GM19468 (cell line): ENCODE results near the gene STX8.

ENCODE experiments used
- ATAC-seq: cut with Tn5 transposase; IDR thresholded peaks from one replicate; pipeline ENCODE4 v1.9.1; 2021; ENCODE audit warnings: mild to moderate bottlenecking, moderate library complexity, moderate number of reproducible peaks; ENCODE audit not compliant: unreplicated experiment; ENCODE audit errors: extremely low read depth

The STX8 gene

DNA sequence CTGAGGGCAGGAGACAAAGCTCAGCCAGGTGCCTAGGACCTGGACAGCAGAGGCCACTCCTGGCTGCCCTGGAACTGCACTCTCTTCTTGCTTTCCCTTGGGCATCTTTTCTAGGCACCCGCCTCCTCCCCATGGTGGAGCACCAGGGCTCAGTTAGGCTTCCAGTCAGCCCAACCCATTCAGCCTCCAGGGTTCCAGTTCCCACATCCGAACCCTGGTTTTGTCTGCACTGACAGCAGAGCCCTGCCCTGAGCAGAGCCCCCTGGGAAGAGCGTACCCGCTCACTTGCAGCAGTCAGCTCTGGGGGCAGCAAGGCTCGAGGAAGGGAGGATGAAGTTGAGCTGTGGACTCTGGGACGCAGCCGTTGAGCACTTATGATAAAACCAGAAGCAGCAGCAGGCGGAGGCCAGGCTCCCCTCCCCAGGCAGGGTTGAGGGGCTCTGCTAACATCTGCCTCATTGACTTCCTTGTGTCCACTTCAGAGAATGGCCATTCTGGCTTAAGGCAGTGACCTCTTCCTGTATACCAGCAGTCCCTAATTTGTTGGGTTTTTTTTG is 341.2 kb downstream of the STX8 start:
- ATAC-seq = no peak

DNA sequence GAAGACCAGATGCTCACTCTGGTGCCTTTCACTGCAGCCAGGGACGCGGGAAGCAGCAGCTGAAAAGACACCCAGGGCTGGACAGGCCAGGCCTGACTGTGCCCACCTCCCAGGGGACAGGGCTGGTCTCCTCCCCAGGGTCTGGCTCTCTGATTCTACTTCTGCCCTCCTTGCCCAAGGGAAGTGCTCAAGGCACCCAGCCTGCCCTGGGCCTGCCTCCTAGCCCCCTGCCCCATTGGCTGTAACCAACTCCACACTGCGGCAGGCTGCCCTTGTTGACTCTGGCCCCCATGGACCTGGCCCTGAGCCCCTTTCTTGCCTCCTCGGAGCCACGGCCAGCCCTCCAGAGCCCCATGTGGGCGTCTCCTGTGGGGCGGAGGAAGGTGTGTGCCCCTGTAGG is 341.9 kb downstream of the STX8 start:
- ATAC-seq = no peak

- ATAC-seq = no peak
These were observed 342.4 kb downstream of the STX8 start for GRCh38 chr17:9233271-9233599.

DNA sequence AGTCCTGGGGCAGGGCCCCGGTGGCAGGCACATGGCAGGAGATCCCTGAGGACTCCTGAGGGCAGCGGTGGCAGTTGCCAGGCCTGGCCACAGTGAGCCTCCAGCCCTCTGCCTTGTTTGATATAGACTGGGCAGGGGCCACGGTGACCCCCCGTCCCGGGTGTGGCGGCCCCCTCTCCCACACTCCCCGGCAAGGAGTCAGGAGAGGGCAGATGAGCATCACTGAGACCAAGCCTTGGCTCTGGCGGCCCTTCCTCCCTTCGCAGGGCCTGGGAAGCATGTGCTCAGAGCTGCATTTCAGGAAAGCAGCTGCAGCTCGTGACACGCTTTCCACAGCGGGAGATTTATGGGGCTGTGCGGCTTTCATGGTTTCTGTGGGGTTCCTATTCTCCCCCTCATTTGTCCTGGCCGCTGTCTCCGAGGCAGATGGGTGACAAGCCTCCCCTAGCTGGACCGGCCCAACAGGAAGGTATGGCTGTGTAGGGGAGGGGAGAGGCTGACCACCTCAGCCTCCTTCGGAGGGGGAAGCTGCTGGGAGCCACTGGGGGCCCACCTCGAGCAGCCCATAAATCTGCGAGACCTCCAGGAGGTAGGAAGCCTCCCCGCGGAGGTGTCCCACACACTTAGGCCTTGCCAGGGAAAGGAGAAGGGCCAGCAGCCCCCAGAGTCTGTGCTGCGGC is 342.9 kb downstream of the STX8 start:
- ATAC-seq = no peak

DNA sequence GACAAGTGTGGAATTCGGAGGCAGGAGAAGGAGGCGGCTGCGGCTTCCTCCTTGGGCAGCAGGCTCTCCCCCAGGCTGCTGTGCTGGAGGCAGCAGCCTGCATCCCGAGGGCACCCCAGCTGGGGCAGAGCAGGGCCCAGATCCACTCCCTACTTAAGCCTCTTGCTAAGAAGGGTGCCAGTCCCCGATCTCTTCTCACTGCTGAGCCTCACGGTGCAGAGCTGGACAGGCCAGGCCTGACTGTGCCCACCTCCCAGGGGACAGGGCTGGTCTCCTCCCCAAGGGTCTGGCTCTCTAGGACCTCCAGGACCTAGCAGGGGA is 343.5 kb downstream of the STX8 start:
- no peak for ATAC-seq

DNA sequence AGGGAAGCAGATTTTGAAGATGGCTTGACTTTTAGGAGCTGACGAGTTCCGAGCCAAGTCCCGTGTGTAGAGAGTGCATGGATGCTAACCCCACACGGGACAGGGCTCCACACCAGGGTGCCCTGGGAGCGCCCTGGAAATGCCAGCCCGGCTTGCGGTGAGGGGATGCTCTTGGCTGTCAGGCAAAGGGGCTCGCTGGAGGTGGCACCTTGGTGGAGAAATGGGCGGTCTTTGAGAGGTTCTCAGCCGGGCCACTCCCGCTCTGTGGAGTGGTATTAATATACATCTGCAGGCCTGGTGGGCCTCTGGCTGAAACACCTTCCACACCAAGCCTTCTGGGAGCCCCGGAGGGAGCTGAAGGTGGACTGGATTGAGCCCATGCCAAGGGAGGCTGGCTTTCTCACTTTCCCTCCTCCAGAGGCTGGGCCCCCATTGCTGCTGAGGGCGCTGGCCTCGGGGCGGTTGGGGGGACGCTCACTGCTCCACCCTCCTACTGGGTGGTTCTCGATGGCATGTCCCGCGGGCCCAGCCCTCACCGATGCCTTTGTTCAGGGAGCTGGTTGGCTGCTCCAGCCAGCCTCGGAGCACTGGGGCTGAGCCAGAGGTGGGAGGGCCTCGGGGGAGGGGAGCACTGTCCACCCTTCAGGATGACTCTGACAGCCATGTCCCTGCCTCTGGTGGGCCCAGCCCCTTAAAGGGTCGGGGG is 344.0 kb downstream of the STX8 start:
- ATAC-seq = no peak

DNA sequence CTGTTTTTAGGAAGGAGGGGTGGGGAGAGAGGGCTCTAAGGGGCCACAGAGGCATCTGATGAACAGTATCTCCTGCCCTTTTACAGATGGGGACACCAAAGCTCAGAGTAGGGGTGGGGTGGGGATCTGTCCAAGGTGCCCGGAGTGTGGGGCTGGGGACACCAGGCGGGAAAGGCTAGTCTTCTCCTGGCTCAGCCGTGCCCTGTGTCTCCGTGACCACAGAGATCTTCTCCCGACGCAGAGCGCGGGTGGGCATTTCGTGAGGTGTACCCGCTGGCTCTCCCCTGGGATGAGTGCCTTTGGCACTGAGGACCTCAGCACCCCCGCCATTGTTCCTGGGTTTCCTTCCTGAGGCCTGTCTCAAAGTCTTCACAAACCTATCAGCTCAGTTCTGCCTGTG is 344.8 kb downstream of the STX8 start:
- no peak for ATAC-seq

GRCh38 chr17:9230346-9230745 is 345.3 kb downstream of the STX8 start:
- ATAC-seq = no peak

DNA sequence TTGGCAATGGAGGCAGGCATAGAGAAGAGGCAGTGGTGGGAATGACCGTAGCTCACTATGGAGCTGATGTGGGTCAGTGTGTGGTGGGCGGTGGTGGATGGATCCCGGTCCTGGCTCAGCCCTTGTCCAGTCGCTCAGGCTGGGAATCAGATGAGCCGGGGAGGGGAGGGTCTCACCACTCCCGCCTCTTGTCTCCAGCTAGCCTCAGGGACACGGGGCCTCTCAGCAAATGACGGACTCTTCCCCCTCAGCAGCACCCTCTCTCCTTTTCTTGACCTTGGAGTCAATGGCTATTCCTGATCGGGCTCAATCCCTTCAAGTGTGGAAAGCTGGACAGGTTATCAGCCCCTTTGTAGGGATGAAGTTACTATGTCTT is 345.8 kb downstream of the STX8 start:
- no peak for ATAC-seq

GRCh38 chr17:9229160-9229825 is 346.3 kb downstream of the STX8 start:
- no peak for ATAC-seq

- ATAC-seq = no peak
These were observed 347.0 kb downstream of the STX8 start for GRCh38 chr17:9228408-9229159.

- no peak for ATAC-seq
These were observed 347.7 kb downstream of the STX8 start for GRCh38 chr17:9227819-9228407.

GRCh38 chr17:9226794-9227135 is 348.9 kb downstream of the STX8 start:
- no peak for ATAC-seq

GRCh38 chr17:9226130-9226793 is 349.4 kb downstream of the STX8 start:
- no peak for ATAC-seq

DNA sequence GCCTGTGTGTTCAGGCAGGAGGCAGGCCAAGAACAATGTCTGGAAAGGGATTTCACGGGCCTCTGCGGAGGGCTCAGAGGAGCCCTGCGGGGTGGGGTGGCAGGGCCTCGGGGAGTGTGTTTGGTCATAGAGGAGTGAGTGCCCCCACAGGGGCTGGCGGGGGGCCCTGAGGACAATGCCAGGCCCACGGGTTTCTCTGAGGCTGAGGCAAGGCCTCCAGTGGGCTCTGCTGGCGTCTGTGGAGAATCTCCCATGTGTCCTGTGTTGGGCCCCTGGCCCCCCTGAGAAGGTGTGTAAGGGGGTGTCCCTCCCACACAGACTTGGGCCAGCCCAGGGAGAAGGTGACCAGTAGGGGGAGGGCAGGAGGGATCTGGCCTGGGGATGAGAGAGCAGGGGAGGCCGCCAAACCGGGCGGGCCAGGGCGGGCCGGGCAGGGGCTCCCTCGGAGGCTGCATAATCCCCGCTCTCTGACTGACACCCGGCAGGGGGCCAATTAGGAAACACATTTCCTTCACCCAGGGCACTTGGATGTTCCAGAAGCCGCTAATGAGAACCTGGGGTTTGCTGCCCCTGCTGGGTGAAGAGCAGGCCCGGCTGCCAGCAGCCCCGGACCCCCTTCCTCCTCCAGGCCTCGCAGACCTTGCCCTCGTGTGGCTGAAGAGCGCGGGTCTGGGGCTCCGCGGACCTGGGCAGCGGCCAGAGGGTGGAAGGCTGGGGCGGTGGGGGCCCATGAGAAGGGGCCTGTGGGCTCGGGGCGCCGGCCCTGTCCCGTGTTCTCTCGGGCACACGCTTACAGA is 350.1 kb downstream of the STX8 start:
- ATAC-seq = no peak

- no peak for ATAC-seq
These were observed 351.1 kb downstream of the STX8 start for GRCh38 chr17:9224485-9224884.

- ATAC-seq = no peak
These were observed 352.1 kb downstream of the STX8 start for GRCh38 chr17:9223531-9223930.

DNA sequence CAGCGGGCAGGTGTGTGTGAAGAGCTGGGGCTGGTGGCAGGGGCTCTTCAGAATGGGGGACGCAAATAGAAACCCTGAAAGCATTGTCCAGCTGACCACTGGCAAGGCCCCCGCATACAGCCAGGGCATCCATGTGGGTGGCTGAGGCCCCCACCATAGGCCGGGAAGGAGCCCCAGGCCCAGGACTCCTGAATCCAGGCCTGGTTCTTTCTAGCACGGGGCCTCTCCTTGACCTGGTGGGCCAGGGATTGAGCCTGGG is 353.8 kb downstream of the STX8 start:
- no peak for ATAC-seq

DNA sequence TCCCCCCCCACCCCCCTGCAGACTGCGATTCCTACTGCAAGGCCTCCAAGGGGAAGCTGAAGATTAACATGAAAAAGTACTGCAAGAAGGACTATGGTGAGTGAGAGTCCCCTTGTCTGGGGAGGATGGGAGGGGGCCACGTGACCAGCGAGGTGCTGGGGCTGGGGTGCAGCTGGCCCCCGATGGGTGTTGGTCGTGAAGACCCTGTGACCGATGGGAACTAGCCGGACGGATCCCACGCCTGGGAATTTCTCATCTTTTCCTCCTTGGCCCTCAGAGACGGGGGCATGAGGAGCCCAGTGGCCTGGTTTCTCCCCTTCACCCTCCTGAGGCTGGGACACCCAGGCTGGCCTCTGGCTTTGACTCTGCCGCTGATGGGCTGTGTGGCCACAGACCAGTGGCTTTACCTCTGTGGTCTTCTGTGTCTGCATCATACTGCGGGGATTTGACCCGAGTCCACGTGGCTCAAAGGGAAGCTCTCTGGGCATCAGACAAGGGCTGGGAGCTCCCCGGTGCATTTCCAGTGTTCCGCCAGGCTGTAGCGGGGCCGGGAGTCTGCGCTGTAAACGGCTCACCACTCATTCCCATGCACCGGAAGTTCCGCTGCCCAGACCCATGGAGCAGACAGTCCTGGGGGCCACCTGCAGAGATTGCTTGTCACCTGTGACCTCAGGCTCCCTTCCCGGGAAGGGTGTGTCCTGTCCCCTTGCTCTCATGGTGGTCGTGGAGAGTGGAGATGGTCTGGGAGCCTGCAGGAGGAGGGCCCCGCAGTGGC is 354.3 kb downstream of the STX8 start:
- ATAC-seq = no peak
